WERI-Rb-1 (cell line): ENCODE measurements around the gene FIZ1.

Experiments
- DNase-seq: peaks from one replicate; pipeline ENCODE4 v3.0.0-alpha.2; 2020
- H3K27ac ChIP-seq: fragments of 250-450 bp; sonication (Bioruptor Pico); 2 replicates; pipeline ENCODE4 v1.5.1; 2020; ENCODE audit warnings: mild to moderate bottlenecking, moderate library complexity
- H3K27me3 ChIP-seq: fragments of 250-450 bp; sonication (Bioruptor Pico); 2 replicates; pipeline ENCODE4 v1.5.1; 2021; ENCODE audit warnings: mild to moderate bottlenecking, low read depth, moderate library complexity; ENCODE audit not compliant: insufficient read depth, severe bottlenecking
- H3K36me3 ChIP-seq: fragments of 250-450 bp; sonication (Bioruptor Pico); 2 replicates; pipeline ENCODE4 v1.5.1; 2020; ENCODE audit warnings: mild to moderate bottlenecking, moderate library complexity
- H3K4me3 ChIP-seq: 2 replicates; pipeline ENCODE4 v1.5.1; 2011; ENCODE audit warnings: low read depth, mild to moderate bottlenecking, control low read depth, low read length
- H3K9me3 ChIP-seq: fragments of 250-450 bp; sonication (Bioruptor Pico); 2 replicates; pipeline ENCODE4 v1.5.1; 2021; ENCODE audit warnings: mild to moderate bottlenecking, moderate library complexity; ENCODE audit not compliant: severe bottlenecking
- TF ChIP-seq, protein P1 (sequence below): IDR thresholded peaks from 2 replicates; pipeline ENCODE4 v1.5.1; 2011; ENCODE audit warnings: low read depth, mild to moderate bottlenecking, control low read depth, inconsistent platforms, low read length

Gene FIZ1

GRCh38 chr19:55636723-55637122, 37.4 kb upstream of the FIZ1 start:
- Histone ChIP-seq H3K27me3 (no peaks in the 10 kb centered on the region), H3K36me3 (0 out of 2 replicates have a peak, but pooled peaks cover 4% of the 10 kb centered on the region), H3K4me3 (no peak overlapping the region), H3K27ac (no peak overlapping the region), H3K9me3 (no peaks in the 10 kb centered on the region)
- TF ChIP-seq, protein P1, sequence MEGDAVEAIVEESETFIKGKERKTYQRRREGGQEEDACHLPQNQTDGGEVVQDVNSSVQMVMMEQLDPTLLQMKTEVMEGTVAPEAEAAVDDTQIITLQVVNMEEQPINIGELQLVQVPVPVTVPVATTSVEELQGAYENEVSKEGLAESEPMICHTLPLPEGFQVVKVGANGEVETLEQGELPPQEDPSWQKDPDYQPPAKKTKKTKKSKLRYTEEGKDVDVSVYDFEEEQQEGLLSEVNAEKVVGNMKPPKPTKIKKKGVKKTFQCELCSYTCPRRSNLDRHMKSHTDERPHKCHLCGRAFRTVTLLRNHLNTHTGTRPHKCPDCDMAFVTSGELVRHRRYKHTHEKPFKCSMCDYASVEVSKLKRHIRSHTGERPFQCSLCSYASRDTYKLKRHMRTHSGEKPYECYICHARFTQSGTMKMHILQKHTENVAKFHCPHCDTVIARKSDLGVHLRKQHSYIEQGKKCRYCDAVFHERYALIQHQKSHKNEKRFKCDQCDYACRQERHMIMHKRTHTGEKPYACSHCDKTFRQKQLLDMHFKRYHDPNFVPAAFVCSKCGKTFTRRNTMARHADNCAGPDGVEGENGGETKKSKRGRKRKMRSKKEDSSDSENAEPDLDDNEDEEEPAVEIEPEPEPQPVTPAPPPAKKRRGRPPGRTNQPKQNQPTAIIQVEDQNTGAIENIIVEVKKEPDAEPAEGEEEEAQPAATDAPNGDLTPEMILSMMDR: no peak
- DNase-seq: no peak

DNA sequence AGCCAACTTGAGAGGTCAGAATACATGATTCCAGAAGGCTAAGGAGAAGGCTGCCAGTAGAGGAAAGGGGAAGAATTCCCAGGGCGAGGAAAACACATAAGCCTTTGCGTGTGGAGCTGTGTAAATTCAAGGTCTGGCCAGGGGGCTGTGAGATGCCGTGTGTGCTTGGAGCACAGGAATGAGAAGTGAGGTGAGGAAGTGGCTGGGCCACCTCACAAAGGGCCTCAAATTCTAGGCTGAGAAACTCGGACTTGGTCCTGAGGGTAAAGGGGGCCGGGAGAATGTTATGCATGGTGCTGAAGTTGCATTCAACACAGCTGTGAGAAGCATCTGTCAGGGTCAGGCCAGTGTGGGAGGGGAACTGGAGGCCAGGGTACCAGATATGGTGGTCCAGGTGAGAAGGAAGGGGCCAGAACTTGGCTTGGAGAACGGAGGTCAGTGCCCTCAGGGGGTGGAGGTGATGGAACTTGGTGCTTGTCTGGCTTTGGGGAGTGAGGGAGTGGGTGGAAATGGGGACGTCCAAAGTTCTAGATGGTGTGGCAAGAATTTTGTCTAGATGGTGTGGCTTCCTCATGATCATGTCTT, 36.6 kb upstream of the FIZ1 start:
- Histone ChIP-seq H3K27ac (no peak overlapping the region), H3K4me3 (no peak overlapping the region; the same call in 1 of the 2 replicates), H3K36me3 (0 out of 2 replicates have a peak, but pooled peaks cover 4% of the 10 kb centered on the region), H3K9me3 (no peaks in the 10 kb centered on the region), H3K27me3 (no peaks in the 10 kb centered on the region)
- no peak for DNase-seq
- TF ChIP-seq, protein P1: no peak

DNA sequence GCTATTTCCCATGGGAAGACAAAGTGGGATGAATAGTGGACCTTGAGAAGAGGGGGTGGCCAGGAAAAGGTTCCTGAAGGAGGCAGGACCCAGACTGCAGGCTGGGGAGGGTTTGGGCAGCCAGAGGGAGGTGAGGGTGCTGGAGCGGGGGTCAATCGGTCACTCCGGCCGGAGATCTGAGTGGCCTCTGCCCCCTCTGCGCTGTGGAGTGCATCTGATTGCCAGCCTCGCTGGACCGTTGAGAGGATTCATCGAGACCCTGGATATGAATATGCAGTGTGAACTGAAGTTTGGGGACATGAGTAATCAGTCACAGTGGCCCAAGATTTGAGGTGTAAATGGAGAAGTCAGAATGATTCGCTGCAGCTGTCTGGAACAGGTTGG, 36.0 kb upstream of the FIZ1 start:
- TF ChIP-seq, protein P1: no peak
- DNase-seq: no peak
- Histone ChIP-seq H3K27me3 (no peaks in the 10 kb centered on the region), H3K4me3 (peak overlapping the region; percentile 67), H3K27ac (peak overlapping the region; percentile 72), H3K36me3 (0 out of 2 replicates have a peak, but pooled peaks cover 4% of the 10 kb centered on the region), H3K9me3 (no peaks in the 10 kb centered on the region)

DNA sequence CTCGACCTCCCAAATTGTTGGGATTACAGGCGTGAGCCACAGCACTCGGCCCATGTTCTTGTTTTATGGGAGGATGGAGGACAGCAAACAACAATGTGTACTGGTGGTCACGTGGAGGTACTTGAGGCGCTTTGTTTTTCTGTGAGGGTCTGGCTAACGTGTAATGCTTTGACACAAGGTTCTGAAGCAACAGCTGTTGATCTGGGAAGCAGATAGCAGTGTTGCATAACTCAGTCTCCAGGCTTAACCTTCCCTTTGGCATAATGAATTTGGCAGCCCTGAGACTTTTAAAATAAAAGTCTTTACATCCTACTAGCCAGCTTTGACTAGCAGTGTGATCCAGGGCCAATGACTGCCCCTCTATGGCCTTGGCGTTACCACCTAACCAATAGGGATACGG, 34.5 kb upstream of the FIZ1 start:
- Histone ChIP-seq H3K36me3 (0 out of 2 replicates have a peak, but pooled peaks cover 4% of the 10 kb centered on the region), H3K4me3 (no peak overlapping the region), H3K27ac (no peak overlapping the region; the same call in 1 of the 2 replicates), H3K9me3 (no peaks in the 10 kb centered on the region), H3K27me3 (no peaks in the 10 kb centered on the region)
- TF ChIP-seq, protein P1: no peak
- no peak for DNase-seq

GRCh38 chr19:55632463-55632834, 33.1 kb upstream of the FIZ1 start:
- Histone ChIP-seq H3K9me3 (no peaks in the 10 kb centered on the region), H3K27ac (no peak overlapping the region; the same call in 1 of the 2 replicates), H3K27me3 (no peaks in the 10 kb centered on the region), H3K4me3 (no peak overlapping the region), H3K36me3 (no peaks in the 10 kb centered on the region)
- TF ChIP-seq, protein P1: peak; percentile 55
- DNase-seq: peak; percentile 93

DNA sequence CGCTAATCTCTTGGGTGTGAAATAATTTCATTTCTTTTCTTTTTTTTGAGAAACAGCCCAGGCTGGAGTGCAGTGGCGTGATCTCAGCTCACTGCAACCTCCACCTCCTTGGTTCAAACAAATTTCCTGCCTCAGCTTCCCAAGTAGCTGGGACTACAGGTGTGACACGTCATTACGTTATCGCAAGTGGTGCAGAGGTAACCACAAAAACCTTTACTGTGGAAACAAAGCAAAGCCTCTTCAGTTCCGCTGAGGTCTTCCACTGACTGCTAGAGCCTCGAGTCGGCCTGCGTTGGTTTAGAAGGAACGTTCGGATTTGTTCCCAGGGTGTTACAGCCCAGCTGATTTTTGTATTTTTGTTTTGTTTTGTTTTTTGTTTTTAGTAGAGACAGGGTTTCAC, 27.0 kb upstream of the FIZ1 start:
- H3K27ac ChIP-seq: no peak overlapping the region
- H3K27me3 ChIP-seq: no peaks in the 10 kb centered on the region
- no peak overlapping the region for H3K4me3 ChIP-seq
- TF ChIP-seq, protein P1: no peak
- no peak for DNase-seq
- peaks cover 3% of the 10 kb centered on the region for H3K9me3 ChIP-seq
- H3K36me3 ChIP-seq: peaks cover 3% of the 10 kb centered on the region
